HT1080 (cell line): ENCODE measurements around the gene PBLD. TPM values are rescaled to one million over a fixed set of nuclear protein-coding genes. Genes with fewer than 3 reads are reported as not detected.

Source experiments
- DNase-seq: peaks from one replicate; pipeline ENCODE4 v3.0.0-alpha.2; 2015; ENCODE audit warnings: low read depth
- polyA plus RNA-seq, 2 experiments: library from polyadenylated mRNA; depleted of rRNA; stranded (reverse); fragments of >200 nt; gene quantifications; 2 replicates each; pipeline ENCODE4 v1.2.3, GENCODE V29; 2015
- total RNA-seq: library from RNA; depleted of rRNA; stranded (reverse); fragments of >200 nt; shearing (Covaris generic); gene quantifications from 2 replicates; pipeline ENCODE4 v1.2.3, GENCODE V29; 2014; rRNA removed

PBLD gene
- 2.0 and 2.3 TPM in 2 replicates for total RNA-seq
- polyA plus RNA-seq (2015; cell fraction: cytosol; rRNA removed), result 2.7 and 3.3 TPM in 2 replicates
- 4.8 and 7.9 TPM in 2 replicates for polyA plus RNA-seq (2015; cell fraction: nucleus; rRNA removed)

GRCh38 chr10:68332259-68333057 lies at the start of gene PBLD:
TSS of gene PBLD (minus strand) at chr10:68332928. CDS start at chr10:68306844, 26,084 bp downstream.
- DNase-seq, result peak; percentile 77

GRCh38 chr10:68371604-68372003 lies 38.9 kb upstream of the PBLD start:
- no peak for DNase-seq

- DNase-seq, result no peak
Observed at GRCh38 chr10:68367121-68367520, 34.4 kb upstream of the PBLD start.

GRCh38 chr10:68366600-68366999 lies 33.9 kb upstream of the PBLD start:
- no peak for DNase-seq

GRCh38 chr10:68365611-68366010 lies 32.9 kb upstream of the PBLD start:
- no peak for DNase-seq

- DNase-seq, result no peak
Observed at GRCh38 chr10:68364101-68364886, 31.6 kb upstream of the PBLD start.

- no peak for DNase-seq
Observed at GRCh38 chr10:68362590-68362989, 29.9 kb upstream of the PBLD start.

- DNase-seq, result no peak
Observed at GRCh38 chr10:68359189-68359588, 26.5 kb upstream of the PBLD start.

- no peak for DNase-seq
Observed at GRCh38 chr10:68353537-68353936, 20.8 kb upstream of the PBLD start.

GRCh38 chr10:68348265-68348741 lies 15.6 kb upstream of the PBLD start:
- DNase-seq, result peak; percentile 36

- DNase-seq, result no peak
Observed at GRCh38 chr10:68346774-68347173, 14.0 kb upstream of the PBLD start.

- no peak for DNase-seq
Observed at GRCh38 chr10:68345621-68346020, 12.9 kb upstream of the PBLD start.

GRCh38 chr10:68342909-68343516 lies 10.3 kb upstream of the PBLD start:
- DNase-seq, result no peak

- DNase-seq, result no peak
Observed at GRCh38 chr10:68340358-68341080, 7.8 kb upstream of the PBLD start.

- no peak for DNase-seq
Observed at GRCh38 chr10:68336754-68337351, 4.1 kb upstream of the PBLD start.

- no peak for DNase-seq
Observed at GRCh38 chr10:68334672-68335467, 2.1 kb upstream of the PBLD start.

GRCh38 chr10:68333440-68334431 lies 1.0 kb upstream of the PBLD start:
- DNase-seq, result no peak

GRCh38 chr10:68333058-68333395 lies 299 bp upstream of the PBLD start:
- no peak for DNase-seq
